CD4-positive, alpha-beta T cell treated with Interleukin-12 subunit alpha and Interleukin-12 subunit beta, for 1 hour (primary cell): ENCODE measurements around the gene DCTN2.
"Not testable (repeated sequence)": the region's sequence is repeated elsewhere in the genome, so short reads cannot be mapped to it uniquely, and the experiment has no call there.

Experiments
- DNase-seq: peaks from one replicate; pipeline ENCODE4 v3.0.0-alpha.2; 2020

DCTN2 gene

GRCh38 chr12:57546438-57547287, at the start of gene DCTN2:
Gene DCTN2, minus strand, starts transcription at chr12:57547192. Its CDS starts 129 bp downstream, at chr12:57547063.
- DNase-seq = peak; percentile 96

GRCh38 chr12:57593187-57593586, 46.2 kb upstream of the DCTN2 start:
- DNase-seq = no peak

GRCh38 chr12:57592551-57593165, 45.7 kb upstream of the DCTN2 start:
- no peak for DNase-seq

GRCh38 chr12:57591782-57592325, 44.9 kb upstream of the DCTN2 start:
- no peak for DNase-seq

- DNase-seq = peak; percentile 88
Measured at GRCh38 chr12:57590864-57591781, 44.1 kb upstream of the DCTN2 start, which contains the start of gene PIP4K2C. Gene PIP4K2C, plus strand, starts transcription at chr12:57591192. Its CDS starts 98 bp downstream, at chr12:57591290.

GRCh38 chr12:57590479-57590863, 43.5 kb upstream of the DCTN2 start:
- no peak for DNase-seq

- DNase-seq = not testable (repeated sequence)
Measured at GRCh38 chr12:57588951-57589610, 42.1 kb upstream of the DCTN2 start.

- no peak for DNase-seq
Measured at GRCh38 chr12:57586832-57587429, 39.9 kb upstream of the DCTN2 start.

GRCh38 chr12:57586128-57586527, 39.1 kb upstream of the DCTN2 start:
- no peak for DNase-seq

- DNase-seq = no peak
Measured at GRCh38 chr12:57585156-57585555, 38.2 kb upstream of the DCTN2 start.

- no peak for DNase-seq
Measured at GRCh38 chr12:57584690-57585089, 37.7 kb upstream of the DCTN2 start.

GRCh38 chr12:57584050-57584449, 37.1 kb upstream of the DCTN2 start:
- DNase-seq = no peak

- peak; percentile 84 for DNase-seq
Measured at GRCh38 chr12:57583008-57583831, 36.2 kb upstream of the DCTN2 start.

- no peak for DNase-seq
Measured at GRCh38 chr12:57582440-57582839, 35.4 kb upstream of the DCTN2 start.

GRCh38 chr12:57581802-57582201, 34.8 kb upstream of the DCTN2 start:
- no peak for DNase-seq

GRCh38 chr12:57580466-57580795, 33.4 kb upstream of the DCTN2 start:
- no peak for DNase-seq

- no peak for DNase-seq
Measured at GRCh38 chr12:57579677-57580465, 32.9 kb upstream of the DCTN2 start.

GRCh38 chr12:57579011-57579410, 32.0 kb upstream of the DCTN2 start:
- no peak for DNase-seq

GRCh38 chr12:57577981-57578758, 31.2 kb upstream of the DCTN2 start:
- no peak for DNase-seq
